ENCODE measurements around the gene PRKCB. TPM values are rescaled to one million over a fixed set of nuclear protein-coding genes. Genes with fewer than 3 reads are reported as not detected.

The PRKCB gene
- total RNA-seq, 1 donor from 2014 or later: 0.76 TPM

DNA sequence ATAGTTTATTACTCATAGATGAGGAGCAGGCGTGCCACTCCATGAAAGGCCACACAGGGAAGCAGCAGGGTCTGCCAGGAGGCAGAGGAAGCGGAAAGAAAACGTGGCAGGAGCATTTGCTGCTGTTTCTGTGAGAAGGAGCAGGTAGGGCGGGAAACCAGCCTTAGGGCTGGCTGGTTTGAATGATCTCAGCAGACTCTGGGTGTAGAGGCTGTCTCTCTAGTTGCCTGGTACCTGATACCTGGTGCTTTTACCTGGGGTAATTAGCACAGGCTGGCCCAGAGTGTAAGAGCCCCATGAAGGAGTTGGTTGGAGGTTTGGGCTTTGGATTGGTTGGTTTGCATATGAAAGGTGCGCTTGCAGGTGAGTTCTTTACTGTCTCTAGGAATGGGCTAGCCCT lies 215.3 kb downstream of the PRKCB start:
- ATAC-seq: no peak

DNA sequence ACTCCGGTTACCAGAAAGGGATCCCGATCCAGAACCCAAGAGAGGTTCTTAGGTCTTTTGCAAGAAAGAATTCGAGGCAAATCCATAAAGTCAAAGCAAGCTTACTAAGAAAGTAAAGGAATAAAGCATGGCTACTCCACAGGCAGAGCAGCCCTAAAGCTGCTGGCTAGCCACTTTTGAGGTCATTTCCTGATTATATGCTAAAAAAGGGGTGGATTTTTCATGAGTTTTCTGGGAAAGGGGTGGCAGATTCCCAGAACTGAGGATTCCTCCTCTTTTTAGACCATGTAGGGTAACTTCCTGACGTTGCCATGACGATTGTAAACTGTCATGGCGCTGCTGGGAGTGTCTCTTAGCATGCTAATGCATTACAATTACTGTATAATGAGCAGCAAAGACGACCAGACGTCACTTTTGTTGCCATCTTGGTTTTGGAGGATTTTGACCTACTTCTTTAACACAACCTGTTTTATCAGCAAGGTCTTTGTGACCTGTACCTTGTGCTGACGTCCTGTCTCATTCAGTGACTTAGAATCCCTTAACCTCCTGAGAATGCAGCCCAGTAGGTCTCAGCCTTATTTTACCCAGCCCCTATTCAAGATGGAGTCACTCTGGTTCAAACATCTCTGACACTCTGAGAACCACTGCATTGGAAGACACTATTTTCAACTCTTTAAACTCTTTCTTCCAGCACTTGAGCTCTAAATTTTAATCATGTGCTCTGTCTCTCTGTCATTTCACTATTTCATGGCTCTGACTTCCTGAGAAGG lies 216.7 kb downstream of the PRKCB start:
- ATAC-seq: no peak

DNA sequence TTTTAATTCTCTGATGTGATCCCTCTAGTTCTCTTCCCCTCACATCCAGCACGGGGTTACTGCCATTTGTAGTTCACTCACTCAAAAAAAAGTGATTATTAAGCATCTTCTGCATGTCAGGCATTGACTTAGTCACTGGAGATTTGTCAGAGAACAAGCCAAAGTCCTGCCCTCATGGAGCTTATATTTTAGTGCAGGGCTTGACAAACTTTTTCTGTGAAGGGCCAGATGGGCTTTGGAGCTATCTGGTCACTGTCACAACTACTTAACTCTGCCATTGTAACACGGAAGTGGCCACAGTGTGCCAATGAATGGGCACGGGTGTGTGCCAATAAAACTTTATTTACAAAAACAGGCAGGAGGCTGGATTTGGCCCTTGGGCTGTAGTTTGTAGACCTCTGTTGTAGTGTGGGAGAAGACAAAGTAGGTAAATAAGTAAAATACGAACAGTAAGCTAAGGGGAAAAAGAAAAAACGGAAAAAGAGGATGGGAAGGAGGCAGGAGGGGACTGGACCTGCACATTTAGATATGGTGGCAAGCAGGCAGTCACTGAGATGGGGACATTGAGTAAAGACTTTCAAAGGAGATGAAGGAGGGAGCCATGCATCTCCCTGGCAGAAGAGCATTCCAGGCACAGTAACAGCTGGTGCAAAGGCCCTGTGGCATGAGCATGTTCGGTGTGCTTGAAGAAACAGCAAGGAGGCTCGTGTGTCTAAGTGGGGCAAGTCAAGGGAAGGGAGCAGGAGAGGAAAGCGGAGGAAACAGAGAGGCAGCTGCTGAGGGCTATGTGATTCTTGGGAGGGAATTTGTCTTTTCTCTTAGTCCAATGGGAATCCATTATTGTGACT lies 217.5 kb downstream of the PRKCB start:
- ATAC-seq: no peak

DNA sequence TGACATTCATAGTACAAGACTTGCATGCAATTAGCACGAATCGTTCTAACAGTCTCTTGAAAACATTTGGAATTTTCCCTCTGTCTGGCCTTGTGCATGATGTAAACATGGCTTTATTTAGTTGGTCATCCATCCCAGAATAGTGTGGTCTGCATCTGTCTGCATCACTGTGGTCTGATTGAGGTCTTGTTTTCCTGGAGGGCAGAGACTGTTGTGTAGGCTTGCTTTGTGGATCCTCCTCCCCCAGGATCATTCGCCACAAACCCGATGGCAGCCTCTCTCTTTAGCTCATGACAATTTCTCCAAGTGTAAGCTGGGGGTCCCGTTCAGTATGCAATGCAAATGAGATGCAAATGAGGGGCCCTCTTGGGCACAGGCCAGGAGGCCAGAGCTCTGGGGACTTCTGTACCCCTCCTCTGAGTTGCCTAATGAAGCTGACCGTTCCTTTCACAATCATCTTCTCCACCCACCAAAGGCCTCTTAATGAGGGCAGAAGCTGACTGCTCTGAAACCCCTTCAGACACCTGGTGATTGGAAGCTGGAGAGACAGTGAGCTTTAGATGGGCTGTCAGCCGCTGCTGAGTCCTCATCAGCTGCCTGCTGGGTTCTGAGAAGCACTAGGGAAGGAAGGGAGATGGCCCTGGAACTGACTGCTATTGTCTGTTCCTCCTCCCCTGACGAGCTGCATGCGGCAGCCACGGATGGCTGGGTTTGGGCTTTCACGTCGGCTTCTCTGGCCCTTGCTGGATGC lies 219.1 kb downstream of the PRKCB start:
- no peak for ATAC-seq

DNA sequence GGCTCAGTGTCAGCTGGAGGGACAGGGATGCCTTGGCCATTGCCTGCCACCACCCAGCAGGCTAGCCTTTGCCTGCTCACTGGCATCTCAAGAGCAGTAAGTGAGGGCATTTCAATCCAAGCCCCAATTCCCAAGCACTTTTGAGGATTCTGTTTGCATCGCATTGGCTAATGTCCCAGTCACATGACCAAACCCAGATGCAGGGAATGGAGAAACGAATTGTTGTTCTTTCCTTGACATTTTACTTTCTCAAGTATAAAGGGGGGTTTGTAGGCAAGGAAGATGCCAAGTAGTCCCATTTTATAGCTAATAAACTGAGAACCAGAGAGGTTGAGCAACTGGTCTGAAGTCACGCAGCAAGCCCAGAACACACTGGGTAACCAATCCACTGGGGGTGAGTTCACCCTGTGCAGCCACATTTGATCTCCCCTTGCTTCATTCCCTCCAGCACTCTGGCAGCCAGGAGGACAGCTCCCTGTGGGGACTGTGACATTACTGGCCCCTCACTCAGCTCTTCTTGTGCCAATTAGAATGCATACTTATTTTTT lies 226.6 kb downstream of the PRKCB start:
- ATAC-seq: no peak

DNA sequence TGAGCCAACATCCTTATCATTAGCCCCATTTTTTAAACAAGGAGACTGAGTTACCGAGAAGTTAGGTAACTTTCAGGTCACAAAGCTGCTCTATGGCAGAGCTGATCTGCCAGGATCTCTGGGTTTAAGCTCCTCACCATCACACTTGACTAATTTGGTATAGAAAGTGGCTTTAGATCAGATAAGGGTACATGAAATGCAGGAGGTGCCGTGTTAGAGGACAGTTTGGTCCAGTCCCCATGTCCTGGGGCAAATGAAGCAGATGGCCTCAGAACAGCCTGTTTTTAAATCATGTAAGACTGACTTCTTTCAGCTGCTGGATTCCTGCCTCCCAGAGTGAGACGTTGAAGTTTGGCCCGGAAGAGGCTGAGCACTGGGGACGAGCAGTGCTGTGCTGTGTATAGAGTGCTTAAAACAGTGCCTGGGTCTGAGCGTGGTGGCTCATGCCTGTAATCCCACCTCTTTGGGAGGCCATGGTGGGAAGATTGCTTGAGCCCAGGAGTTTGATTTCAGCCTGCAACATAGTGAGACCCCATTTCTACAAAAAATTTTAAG lies 233.3 kb downstream of the PRKCB start:
- no peak for ATAC-seq

DNA sequence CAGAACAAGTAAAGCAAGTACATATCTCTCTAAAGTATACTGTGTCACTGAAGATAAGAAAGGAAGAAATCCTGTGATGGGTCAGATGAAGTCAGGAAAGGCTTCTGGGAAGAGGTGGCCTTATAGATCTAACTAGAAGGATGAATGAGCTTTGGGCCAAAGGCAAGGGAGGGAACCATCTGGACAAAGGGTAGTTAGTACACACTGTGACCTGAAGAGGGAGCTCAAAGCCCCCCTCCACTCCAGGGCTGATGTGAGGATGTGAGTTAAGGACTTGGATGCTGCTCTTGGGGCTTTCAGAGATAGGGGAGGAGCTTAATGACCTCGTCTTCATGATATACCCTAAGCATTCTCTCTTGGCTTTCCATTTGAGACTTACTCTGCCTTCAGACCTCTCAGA lies 235.1 kb downstream of the PRKCB start:
- ATAC-seq: peak; percentile 38

DNA sequence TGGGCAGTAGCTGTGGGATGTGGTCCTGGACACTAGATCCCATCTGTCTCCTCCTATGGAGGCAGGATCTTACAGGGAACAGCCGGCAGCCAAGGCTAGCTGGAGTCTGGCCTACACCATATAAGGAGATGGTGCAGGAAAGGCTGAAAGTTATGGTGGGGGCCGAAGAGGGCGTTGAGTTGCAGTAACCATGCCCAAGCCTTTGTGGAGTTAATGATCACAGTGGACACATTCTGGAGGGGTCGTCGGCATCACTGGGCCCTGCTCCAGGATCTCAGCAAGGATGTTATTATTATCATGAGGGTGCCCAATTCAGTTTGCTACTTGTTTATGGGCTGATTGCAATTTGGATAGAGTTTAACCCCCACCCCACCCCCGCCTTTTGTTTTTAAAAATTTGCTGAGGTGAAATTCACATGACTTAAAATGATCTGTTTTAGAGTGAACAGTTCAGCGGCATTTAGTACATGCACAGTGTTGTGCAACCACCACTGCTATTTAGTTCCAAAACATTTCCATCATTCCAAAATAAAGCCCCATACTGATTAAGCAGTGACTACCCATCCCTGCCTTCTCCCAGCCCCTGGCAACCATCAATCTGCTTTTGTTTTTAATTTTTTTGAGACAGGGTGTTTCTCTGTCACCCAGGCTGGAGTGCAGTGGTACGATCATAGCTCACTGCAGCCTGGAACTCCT lies 236.0 kb downstream of the PRKCB start:
- no peak for ATAC-seq

DNA sequence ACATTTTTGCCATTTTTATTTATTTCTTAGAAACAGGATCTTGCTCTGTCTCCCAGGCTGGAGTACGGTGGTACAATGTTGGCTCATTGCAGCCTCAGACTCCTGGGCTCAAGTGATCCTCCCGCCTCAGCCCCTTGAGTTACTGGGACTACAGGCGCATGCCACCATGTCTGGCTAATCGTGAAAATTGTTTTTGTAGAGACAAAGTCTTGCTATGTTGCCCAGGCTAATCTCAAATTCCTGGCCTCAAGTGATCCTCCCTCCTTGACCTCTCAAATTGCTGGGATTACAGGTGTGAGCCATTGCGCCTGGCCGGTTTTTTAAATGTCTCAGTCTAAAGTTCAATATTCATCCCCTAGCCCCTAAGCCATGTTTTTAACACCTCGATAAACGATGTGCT lies 237.5 kb downstream of the PRKCB start:
- no peak for ATAC-seq

DNA sequence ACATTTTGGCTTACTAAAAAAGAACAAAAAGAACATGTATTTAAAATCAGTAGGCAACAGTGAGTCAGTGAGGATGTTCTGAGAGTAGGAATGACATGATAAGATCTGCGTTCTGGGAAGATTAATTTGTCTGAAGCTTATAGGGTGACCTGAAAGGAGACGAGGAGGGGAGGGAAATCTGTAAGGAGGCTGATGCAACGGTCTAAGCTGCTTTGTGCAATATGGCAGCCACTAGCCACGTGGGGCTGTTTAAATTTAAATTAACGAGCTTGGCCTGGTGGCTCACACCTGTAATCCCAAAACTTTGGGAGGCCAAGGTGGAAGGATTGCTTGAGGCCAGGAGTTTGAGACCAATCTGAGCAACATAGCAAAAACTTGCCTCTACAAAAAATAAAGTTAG lies 238.8 kb downstream of the PRKCB start:
- ATAC-seq: no peak

DNA sequence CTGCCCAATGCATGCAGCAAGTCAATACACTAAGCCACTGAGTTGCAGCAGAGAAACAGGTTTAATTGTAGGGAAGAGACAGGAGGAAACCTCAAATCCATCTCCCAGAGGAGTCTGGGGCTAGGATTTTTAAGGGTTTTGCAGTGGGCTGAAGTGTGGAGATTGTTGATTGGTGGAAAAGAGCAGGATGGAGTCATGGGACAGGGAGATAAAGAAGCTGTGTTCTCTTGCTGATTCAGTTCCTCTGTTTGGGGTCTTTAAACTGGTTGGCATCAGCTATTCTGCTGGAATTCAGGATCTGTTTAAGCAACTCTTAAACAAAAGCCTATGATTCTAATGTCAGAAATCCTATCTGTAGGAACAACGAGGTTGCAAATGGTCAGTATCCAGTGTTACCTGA lies 239.5 kb downstream of the PRKCB start:
- ATAC-seq: no peak

DNA sequence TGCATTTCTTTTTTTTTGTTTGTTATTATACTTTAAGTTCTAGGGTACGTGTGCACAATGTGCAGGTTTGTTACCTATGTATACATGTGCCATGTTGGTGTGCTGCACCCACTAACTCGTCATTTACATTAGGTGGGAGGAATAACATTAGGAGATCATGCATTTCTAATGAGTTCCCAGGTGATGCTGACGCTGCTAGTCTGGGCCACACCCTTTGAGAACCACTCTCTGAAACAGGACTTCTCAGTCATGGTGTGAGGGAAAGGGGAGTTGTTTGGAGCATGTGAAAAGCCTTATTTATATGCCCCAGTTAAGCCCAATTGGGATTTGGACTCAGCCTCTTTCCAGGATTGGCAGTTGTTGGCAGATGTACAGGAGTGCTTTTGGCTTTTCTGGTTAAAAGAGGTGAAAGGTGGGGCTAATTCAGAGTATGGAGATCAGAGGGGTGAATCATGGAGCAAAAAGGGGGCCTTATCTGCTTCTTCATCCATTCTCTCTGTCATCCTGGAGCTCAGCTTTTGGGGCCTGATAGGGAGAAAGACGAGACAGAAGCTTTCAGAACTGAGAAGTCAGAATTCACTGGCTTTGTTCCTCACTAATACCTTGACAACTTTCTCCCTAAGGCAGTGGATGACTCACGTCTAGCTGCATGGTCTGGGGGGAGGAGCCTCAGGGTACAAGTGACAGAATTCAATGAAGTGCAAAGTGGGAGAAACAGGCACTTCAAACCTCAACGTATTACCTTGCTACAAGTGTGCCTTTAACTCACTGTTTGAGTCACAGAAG lies 240.3 kb downstream of the PRKCB start:
- ATAC-seq: no peak

DNA sequence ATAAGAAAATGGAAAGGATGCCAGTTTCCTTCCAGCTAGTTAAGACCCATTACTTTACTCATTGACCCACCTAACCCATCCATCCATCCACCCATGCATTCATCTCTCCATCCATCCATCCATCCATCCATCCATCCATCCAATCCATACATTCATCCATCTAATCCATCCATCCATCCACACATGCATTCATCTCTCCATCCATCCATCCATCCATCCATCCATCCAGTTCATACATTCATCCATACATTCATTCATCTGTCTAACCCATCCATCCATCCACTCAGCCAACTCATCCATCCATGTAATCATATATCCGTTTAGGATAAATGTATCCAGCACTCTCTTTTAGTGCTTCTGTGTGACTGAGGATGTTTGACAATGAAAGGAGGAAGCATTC lies 241.5 kb downstream of the PRKCB start:
- no peak for ATAC-seq

DNA sequence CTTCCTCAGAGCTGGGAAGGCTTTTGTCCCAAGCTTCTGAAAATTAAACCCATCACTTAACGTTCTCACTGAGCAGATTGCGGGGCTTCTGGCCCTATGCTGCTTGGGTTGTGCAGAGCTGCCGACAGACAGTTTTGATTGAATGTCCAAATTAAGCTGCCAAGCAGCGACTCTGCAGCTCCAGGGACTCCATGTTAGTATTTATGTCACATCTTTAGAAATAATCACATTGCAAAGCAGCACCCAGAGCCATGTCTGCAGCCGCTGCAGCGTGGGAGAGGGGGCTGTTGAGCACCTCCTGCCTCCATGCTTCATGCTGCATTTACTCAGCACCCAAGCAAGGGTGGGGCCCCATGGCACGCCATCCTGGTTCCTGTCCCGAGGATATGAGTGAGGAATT lies 242.2 kb downstream of the PRKCB start:
- no peak for ATAC-seq

DNA sequence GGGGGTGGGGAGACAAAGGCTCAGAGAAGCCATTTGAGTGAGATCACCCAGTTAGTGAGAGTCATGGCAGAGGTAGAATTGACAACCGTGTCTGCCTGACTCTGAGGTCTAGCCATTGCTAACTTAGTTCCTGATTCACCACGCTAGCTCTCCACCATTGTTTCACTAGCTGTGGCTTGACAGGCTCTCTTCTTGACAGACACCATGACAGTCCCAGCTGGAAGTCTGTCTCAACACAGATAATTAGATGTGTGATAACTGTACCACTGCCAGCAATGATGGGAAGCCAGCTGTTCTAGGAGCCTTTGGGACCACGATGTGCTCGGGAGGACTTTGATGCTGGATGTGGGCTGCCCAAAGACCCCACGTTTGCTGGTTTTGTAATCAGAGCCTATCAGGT lies 249.9 kb downstream of the PRKCB start:
- ATAC-seq: no peak

DNA sequence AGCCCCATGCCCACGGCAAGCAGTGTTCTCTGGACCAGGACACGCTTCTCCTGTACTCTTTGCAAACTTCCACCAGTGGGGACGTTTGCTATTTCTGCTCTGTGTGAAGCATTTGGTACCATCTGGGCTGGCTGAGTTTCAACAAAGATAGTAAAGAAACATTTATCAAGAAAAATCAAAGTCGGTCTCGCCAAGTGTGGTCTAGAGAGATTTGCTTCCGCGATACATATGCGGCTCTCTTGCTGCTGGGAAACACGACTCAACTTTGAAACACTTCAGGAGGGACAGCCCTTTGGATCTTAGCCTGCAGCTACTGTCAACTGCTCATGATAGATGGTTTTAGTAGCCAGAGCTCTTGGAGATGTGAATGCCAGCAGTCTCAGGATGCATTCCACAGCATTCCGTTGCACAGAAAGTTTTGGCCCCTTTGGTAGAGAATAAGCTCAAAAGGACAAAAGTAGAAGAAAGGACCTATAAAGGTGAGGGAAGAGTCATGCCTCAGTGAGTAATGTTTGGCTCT lies 252.2 kb downstream of the PRKCB start:
- ATAC-seq: no peak

DNA sequence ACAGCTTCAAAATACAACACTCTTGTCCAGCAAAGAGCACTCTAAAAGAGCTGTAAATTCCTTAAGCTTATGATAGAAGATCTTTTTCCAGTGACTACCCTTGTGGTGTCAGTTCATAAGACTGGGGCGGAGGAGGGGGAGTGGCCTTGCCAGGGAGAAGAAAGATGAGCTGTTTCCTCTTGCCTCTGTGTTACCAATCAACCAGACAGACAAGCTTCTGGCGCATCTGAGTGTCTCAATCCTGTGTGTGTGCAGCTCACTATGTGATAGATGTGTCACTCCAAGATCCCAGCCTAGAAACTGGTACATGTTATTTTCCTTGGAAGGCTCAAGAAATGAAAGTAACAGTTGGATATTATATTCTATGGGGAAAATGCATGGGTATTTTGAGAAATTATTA lies 253.0 kb downstream of the PRKCB start:
- no peak for ATAC-seq

DNA sequence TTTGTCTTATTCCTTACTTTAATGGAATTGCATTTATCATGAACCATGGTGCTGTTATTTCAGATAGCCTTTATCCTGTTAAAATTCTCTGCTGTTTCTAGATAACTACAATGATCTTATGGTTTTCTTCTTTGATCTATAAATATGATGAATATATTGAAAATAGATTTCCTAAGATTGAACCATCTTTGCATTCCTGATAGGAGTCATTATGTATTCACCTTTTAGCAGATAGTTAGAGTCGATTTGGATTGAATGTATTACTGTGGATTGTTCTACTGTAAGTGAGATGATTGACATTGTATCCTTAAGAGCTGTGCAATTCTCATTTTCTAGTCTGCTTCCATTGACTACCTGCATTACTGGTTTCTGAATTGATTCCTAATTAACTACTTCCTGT lies 255.3 kb downstream of the PRKCB start:
- ATAC-seq: no peak

DNA sequence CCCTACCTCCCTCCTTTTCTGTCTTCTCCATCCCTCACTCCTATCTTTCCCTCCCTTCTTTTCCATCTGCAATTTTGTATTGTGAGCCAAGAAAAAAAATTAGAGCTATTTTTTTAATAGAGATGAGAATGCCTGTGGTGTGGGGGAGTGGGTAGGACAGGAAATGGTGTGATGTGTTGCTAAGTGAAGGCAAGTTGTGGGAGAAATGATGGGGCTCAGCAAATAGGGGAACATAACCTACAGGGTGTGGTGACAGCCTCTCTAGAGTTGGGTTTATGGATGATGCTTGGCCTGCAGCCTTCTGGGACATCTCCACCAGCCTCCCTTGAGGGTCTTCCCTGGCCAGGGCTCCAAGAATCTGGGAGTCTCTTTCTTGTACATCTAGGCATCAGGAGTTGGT lies 257.3 kb downstream of the PRKCB start:
- ATAC-seq: no peak

DNA sequence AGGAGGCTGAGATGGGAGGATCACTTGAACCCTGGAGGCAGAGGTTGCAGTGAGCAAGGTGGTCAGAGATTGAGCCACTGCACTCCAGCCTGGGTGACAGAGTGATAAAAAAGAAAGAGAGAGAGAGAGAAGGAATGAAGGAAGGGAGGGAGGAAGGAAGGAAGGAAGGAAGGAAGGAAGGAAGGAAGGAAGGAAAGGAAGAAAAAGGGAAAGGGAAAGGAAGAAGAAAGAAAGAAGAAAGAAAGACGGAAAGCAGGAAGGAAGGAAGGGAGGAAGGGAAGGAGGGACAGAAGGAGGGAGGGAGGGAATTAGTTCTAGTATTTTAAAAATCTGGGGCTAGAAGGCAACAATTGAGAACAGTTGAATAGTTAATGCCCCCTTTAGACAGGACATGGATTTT lies 258.9 kb downstream of the PRKCB start:
- ATAC-seq: no peak

DNA sequence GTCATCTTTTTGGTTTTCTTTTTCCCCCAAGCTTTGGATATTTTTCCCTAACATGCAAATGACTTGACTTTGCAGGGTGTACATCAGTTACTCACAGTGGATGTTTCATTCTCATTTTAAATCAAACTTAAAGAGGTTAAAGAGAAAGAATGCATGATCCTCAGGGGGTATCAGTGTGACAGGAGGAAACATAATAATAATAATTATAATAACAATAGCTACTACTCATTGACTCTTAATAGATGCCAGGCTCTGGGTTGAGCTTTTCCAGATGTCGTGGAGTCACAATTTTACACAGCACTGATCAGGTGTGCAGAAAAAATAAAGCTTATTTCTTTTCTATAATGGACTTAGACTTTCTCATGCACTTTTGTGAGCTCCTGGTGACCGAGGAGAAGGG lies 263.1 kb downstream of the PRKCB start:
- no peak for ATAC-seq
